Astrocyte (in vitro differentiated cells and primary cell): ENCODE measurements around the gene ADIPOR2. TPM values are rescaled to one million over a fixed set of nuclear protein-coding genes. Genes with fewer than 3 reads are reported as not detected.
"Not testable (repeated sequence)": the region's sequence is repeated elsewhere in the genome, so short reads cannot be mapped to it uniquely, and the experiment has no call there.

ENCODE experiments used
- DNase-seq: peaks from one replicate; pipeline ENCODE4 v3.0.0-alpha.2; 2010; ENCODE audit warnings: low read depth
- FAIRE-seq: peaks from 2 replicates; lab custom pipeline; 2011; peaks lifted over from hg19 to GRCh38; lab: Jason Lieb, UNC
- H2AFZ ChIP-seq: 2 replicates; pipeline ENCODE4 v1.6.0; 2012; ENCODE audit warnings: low read depth, low read length, inconsistent platforms
- H3K27ac ChIP-seq: 2 replicates; pipeline ENCODE4 v1.5.1; 2011; ENCODE audit warnings: low read depth, low read length, inconsistent platforms
- H3K27me3 ChIP-seq: 2 replicates; pipeline ENCODE4 v1.6.0; 2011; ENCODE audit warnings: low read length, inconsistent platforms; ENCODE audit not compliant: insufficient read depth
- H3K36me3 ChIP-seq: 2 replicates; pipeline ENCODE4 v1.5.1; 2011; ENCODE audit warnings: low read length, inconsistent platforms; ENCODE audit not compliant: insufficient read depth
- H3K4me1 ChIP-seq: 2 replicates; pipeline ENCODE4 v1.5.1; 2011; ENCODE audit warnings: low read length, inconsistent platforms; ENCODE audit not compliant: insufficient read depth
- H3K4me2 ChIP-seq: 2 replicates; pipeline ENCODE4 v1.6.0; 2012; ENCODE audit warnings: low read length, inconsistent platforms
- H3K4me3 ChIP-seq: 2 replicates; pipeline ENCODE4 v1.5.1; 2011; ENCODE audit warnings: low read depth, mild to moderate bottlenecking, low read length, inconsistent platforms; ENCODE audit not compliant: insufficient read depth
- H3K79me2 ChIP-seq: 2 replicates; pipeline ENCODE4 v1.6.0; 2012; ENCODE audit warnings: mild to moderate bottlenecking, low read length, inconsistent platforms; ENCODE audit not compliant: insufficient read depth
- H3K9ac ChIP-seq: 2 replicates; pipeline ENCODE4 v1.6.0; 2012; ENCODE audit warnings: mild to moderate bottlenecking, low read length, inconsistent platforms
- H3K9me3 ChIP-seq: 2 replicates; pipeline ENCODE4 v1.5.1; 2012; ENCODE audit warnings: low read depth, mild to moderate bottlenecking, low read length, inconsistent platforms; ENCODE audit not compliant: insufficient read depth
- H4K20me1 ChIP-seq: 2 replicates; pipeline ENCODE4 v1.6.0; 2012; ENCODE audit warnings: low read length, inconsistent platforms; ENCODE audit not compliant: insufficient read depth
- H3K27ac Mint-ChIP-seq: one replicate; pipeline ENCODE4 v1.8.0; 2021; ENCODE audit warnings: mild to moderate bottlenecking, mixed read lengths; ENCODE audit not compliant: unreplicated experiment
- H3K27me3 Mint-ChIP-seq: one replicate; pipeline ENCODE4 v1.8.0; 2021; ENCODE audit warnings: low read depth, mixed read lengths; ENCODE audit not compliant: unreplicated experiment
- H3K36me3 Mint-ChIP-seq: one replicate; pipeline ENCODE4 v1.8.0; 2021; ENCODE audit warnings: low read depth, mixed read lengths; ENCODE audit not compliant: unreplicated experiment
- H3K4me1 Mint-ChIP-seq: one replicate; pipeline ENCODE4 v1.8.0; 2021; ENCODE audit warnings: low read depth, mixed read lengths; ENCODE audit not compliant: unreplicated experiment
- H3K4me3 Mint-ChIP-seq: one replicate; pipeline ENCODE4 v1.8.0; 2021; ENCODE audit warnings: mild to moderate bottlenecking, moderate library complexity, mixed read lengths; ENCODE audit not compliant: unreplicated experiment
- H3K9me3 Mint-ChIP-seq: one replicate; pipeline ENCODE4 v1.8.0; 2021; ENCODE audit warnings: mild to moderate bottlenecking, mixed read lengths; ENCODE audit not compliant: unreplicated experiment
- EZH2 ChIP-seq: IDR thresholded peaks from 2 replicates; pipeline ENCODE4 v1.6.1; 2012; ENCODE audit warnings: mild to moderate bottlenecking, low read length, inconsistent platforms; ENCODE audit not compliant: insufficient read depth
- total RNA-seq: library from RNA; stranded (reverse); gene quantifications from 2 replicates; pipeline ENCODE4 v1.2.1, GENCODE V29; 2021
- TF ChIP-seq, protein P1 (sequence below): IDR thresholded peaks from 2 replicates; pipeline ENCODE4 v1.5.1; 2011; ENCODE audit warnings: low read depth, mild to moderate bottlenecking, inconsistent platforms, low read length, moderate library complexity; ENCODE audit not compliant: insufficient read depth

The ADIPOR2 gene
- total RNA-seq, 1 donor from 2014 or later, result 56.6 TPM

DNA sequence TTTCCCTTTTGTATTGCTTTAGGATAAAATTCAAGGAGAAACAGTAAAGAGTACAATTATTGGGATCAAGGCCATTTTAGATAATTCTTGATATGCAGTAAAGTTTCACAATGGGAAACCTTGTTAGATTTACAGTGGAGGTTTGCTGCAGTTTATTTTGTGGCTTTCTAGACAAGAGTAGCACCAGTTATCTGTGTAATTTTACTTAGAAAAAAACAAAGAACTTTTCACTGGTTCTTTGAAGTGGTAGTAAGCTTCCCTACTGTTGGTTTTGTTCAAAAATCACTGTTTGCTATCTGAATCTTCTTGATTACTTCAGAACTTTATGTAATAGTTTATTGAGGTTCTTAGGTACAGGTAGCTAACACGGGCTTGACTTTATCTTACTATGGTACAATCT is 42.0 kb downstream of the ADIPOR2 start:
- FAIRE-seq (no peak), DNase-seq (no peak)
- Histone ChIP-seq H3K79me2 (peaks cover 39% of the 10 kb centered on the region), H4K20me1 (peaks cover 39% of the 10 kb centered on the region), H2AFZ (no peak overlapping the region), H3K27me3 (no peaks in the 10 kb centered on the region), H3K4me1 (no peaks in the 10 kb centered on the region), H3K36me3 (peaks cover 2% of the 10 kb centered on the region), H3K27ac (no peak overlapping the region), H3K4me2 (no peak overlapping the region), H3K9ac (no peak overlapping the region), H3K9me3 (no peaks in the 10 kb centered on the region), H3K4me3 (no peak overlapping the region)
- TF ChIP-seq, protein P1, sequence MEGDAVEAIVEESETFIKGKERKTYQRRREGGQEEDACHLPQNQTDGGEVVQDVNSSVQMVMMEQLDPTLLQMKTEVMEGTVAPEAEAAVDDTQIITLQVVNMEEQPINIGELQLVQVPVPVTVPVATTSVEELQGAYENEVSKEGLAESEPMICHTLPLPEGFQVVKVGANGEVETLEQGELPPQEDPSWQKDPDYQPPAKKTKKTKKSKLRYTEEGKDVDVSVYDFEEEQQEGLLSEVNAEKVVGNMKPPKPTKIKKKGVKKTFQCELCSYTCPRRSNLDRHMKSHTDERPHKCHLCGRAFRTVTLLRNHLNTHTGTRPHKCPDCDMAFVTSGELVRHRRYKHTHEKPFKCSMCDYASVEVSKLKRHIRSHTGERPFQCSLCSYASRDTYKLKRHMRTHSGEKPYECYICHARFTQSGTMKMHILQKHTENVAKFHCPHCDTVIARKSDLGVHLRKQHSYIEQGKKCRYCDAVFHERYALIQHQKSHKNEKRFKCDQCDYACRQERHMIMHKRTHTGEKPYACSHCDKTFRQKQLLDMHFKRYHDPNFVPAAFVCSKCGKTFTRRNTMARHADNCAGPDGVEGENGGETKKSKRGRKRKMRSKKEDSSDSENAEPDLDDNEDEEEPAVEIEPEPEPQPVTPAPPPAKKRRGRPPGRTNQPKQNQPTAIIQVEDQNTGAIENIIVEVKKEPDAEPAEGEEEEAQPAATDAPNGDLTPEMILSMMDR, result no peak
- no peak for TF ChIP-seq EZH2
- Mint-ChIP-seq H3K4me1 (no peaks in the 10 kb centered on the region), H3K36me3 (peaks cover 2% of the 10 kb centered on the region), H3K4me3 (no peak overlapping the region), H3K27me3 (no peaks in the 10 kb centered on the region), H3K9me3 (no peaks in the 10 kb centered on the region), H3K27ac (no peak overlapping the region)

DNA sequence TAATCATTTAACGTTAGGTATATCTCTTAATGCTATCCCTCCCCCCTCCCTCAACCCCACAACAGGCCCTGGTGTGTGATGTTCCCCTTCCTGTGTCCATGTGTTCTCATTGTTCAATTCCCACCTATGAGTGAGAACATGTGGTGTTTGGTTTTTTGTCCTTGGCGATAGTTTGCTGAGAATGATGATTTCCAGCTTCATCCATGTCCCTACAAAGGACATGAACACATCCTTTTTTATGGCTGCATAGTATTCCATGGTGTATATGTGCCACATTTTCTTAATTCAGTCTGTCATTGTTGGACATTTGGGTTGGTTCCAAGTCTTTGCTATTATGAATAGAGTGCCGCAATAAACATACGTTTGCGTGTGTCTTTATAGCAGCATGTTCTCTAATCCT is 42.8 kb downstream of the ADIPOR2 start:
- not testable (repeated sequence) for H3K9ac ChIP-seq, H2AFZ ChIP-seq, H3K36me3 ChIP-seq, H3K4me1 Mint-ChIP-seq, H3K4me3 Mint-ChIP-seq, DNase-seq, H3K4me2 ChIP-seq, H3K27me3 Mint-ChIP-seq, H3K9me3 ChIP-seq, H3K9me3 Mint-ChIP-seq, H3K27ac Mint-ChIP-seq, H3K4me3 ChIP-seq, H3K36me3 Mint-ChIP-seq, H3K4me1 ChIP-seq, H3K27me3 ChIP-seq, H3K27ac ChIP-seq, FAIRE-seq
- H4K20me1 ChIP-seq, result peaks cover 45% of the 10 kb centered on the region
- H3K79me2 ChIP-seq, result peaks cover 45% of the 10 kb centered on the region

GRCh38 chr12:1737652-1738286 is 46.9 kb downstream of the ADIPOR2 start:
- no peaks in the 10 kb centered on the region for H3K27me3 Mint-ChIP-seq
- no peaks in the 10 kb centered on the region for H3K4me1 ChIP-seq
- H3K4me3 ChIP-seq, result no peak overlapping the region
- H3K27ac ChIP-seq, result no peak overlapping the region
- no peak overlapping the region for H3K27ac Mint-ChIP-seq
- no peaks in the 10 kb centered on the region for H3K9me3 Mint-ChIP-seq
- H3K36me3 ChIP-seq, result no peaks in the 10 kb centered on the region
- no peaks in the 10 kb centered on the region for H3K36me3 Mint-ChIP-seq
- FAIRE-seq (no peak), DNase-seq (no peak)
- no peak overlapping the region for H2AFZ ChIP-seq
- TF ChIP-seq, protein P1, result no peak
- TF ChIP-seq EZH2, result no peak
- H3K4me3 Mint-ChIP-seq, result no peak overlapping the region
- H3K9me3 ChIP-seq, result no peaks in the 10 kb centered on the region
- peaks cover 60% of the 10 kb centered on the region for H4K20me1 ChIP-seq
- no peak overlapping the region for H3K4me2 ChIP-seq
- peaks cover 55% of the 10 kb centered on the region for H3K79me2 ChIP-seq
- H3K4me1 Mint-ChIP-seq, result peaks cover 18% of the 10 kb centered on the region
- no peak overlapping the region for H3K9ac ChIP-seq
- H3K27me3 ChIP-seq, result no peaks in the 10 kb centered on the region
